ENCODE measurements around the gene FSIP1.

FSIP1 gene

GRCh38 chr15:39713846-39714245, 68.8 kb downstream of the FSIP1 start:
- Histone ChIP-seq H3K27me3 (no peaks in the 10 kb centered on the region), H3K4me1 (ENCODE audit: control insufficient read depth in 1 of 2, insufficient read depth in 1 of 2, low read depth in 1 of 2, low read length in 1 of 2) (no peaks in the 10 kb centered on the region), H3K27ac (no peak overlapping the region), H3K36me3 (no peaks in the 10 kb centered on the region), H3K4me3 (ENCODE audit: low read depth in 1 of 2, low read length in 1 of 2) (no peak overlapping the region), H3K9me3 (no peaks in the 10 kb centered on the region)
- no peak for TF ChIP-seq CTCF (IDR thresholded peaks at IDR 0.05)

GRCh38 chr15:39710681-39711080, 72.0 kb downstream of the FSIP1 start:
- no peaks in the 10 kb centered on the region for H3K27me3 ChIP-seq
- H3K4me3 ChIP-seq (ENCODE audit: low read depth in 1 of 2, low read length in 1 of 2): no peak overlapping the region
- TF ChIP-seq CTCF (IDR thresholded peaks at IDR 0.05): no peak
- H3K4me1 ChIP-seq (ENCODE audit: control insufficient read depth in 1 of 2, insufficient read depth in 1 of 2, low read depth in 1 of 2, low read length in 1 of 2): no peaks in the 10 kb centered on the region
- no peaks in the 10 kb centered on the region for H3K9me3 ChIP-seq
- no peaks in the 10 kb centered on the region for H3K36me3 ChIP-seq
- H3K27ac ChIP-seq: no peak overlapping the region

GRCh38 chr15:39709941-39710340, 72.7 kb downstream of the FSIP1 start:
- no peak overlapping the region for H3K27ac ChIP-seq
- H3K27me3 ChIP-seq: no peaks in the 10 kb centered on the region
- H3K4me1 ChIP-seq (ENCODE audit: control insufficient read depth in 1 of 2, insufficient read depth in 1 of 2, low read depth in 1 of 2, low read length in 1 of 2): no peaks in the 10 kb centered on the region
- TF ChIP-seq CTCF (IDR thresholded peaks at IDR 0.05): no peak
- no peak overlapping the region for H3K4me3 ChIP-seq (ENCODE audit: low read depth in 1 of 2, low read length in 1 of 2)
- H3K36me3 ChIP-seq: no peaks in the 10 kb centered on the region
- no peaks in the 10 kb centered on the region for H3K9me3 ChIP-seq

- Histone ChIP-seq H3K27ac (no peak overlapping the region), H3K4me3 (ENCODE audit: low read depth in 1 of 2, low read length in 1 of 2) (no peak overlapping the region), H3K9me3 (no peaks in the 10 kb centered on the region), H3K36me3 (no peaks in the 10 kb centered on the region), H3K27me3 (no peaks in the 10 kb centered on the region), H3K4me1 (ENCODE audit: control insufficient read depth in 1 of 2, insufficient read depth in 1 of 2, low read depth in 1 of 2, low read length in 1 of 2) (no peaks in the 10 kb centered on the region)
- no peak for TF ChIP-seq CTCF (IDR thresholded peaks at IDR 0.05)
These were observed 76.4 kb downstream of the FSIP1 start for GRCh38 chr15:39706206-39706605.

GRCh38 chr15:39704689-39705088, 78.0 kb downstream of the FSIP1 start:
- Histone ChIP-seq H3K27ac (no peak overlapping the region), H3K9me3 (no peaks in the 10 kb centered on the region), H3K4me1 (ENCODE audit: control insufficient read depth in 1 of 2, insufficient read depth in 1 of 2, low read depth in 1 of 2, low read length in 1 of 2) (no peaks in the 10 kb centered on the region), H3K36me3 (no peaks in the 10 kb centered on the region), H3K27me3 (no peaks in the 10 kb centered on the region), H3K4me3 (ENCODE audit: low read depth in 1 of 2, low read length in 1 of 2) (no peak overlapping the region)
- no peak for TF ChIP-seq CTCF (IDR thresholded peaks at IDR 0.05)

- Histone ChIP-seq H3K9me3 (no peaks in the 10 kb centered on the region), H3K4me1 (ENCODE audit: control insufficient read depth in 1 of 2, insufficient read depth in 1 of 2, low read depth in 1 of 2, low read length in 1 of 2) (no peaks in the 10 kb centered on the region), H3K4me3 (ENCODE audit: low read depth in 1 of 2, low read length in 1 of 2) (no peak overlapping the region)
These were observed 78.4 kb downstream of the FSIP1 start for GRCh38 chr15:39704235-39704634.

More at GRCh38 chr15:39704235-39704634, 78.4 kb downstream of the FSIP1 start:
- TF ChIP-seq CTCF (IDR thresholded peaks at IDR 0.05): no peak
- no peaks in the 10 kb centered on the region for H3K27me3 ChIP-seq
- no peak overlapping the region for H3K27ac ChIP-seq
- H3K36me3 ChIP-seq: no peaks in the 10 kb centered on the region
